Heart right ventricle (tissue), 16 donors: Measurements from ENCODE around the gene FGF14. TPM values are rescaled to one million over a fixed set of nuclear protein-coding genes. Genes with fewer than 3 reads are reported as not detected.

ENCODE experiments used
- ATAC-seq, 8 donors: fragments of 200-7000 bp; cut with Tn5 transposase; one replicate each; pipeline ENCODE4 v1.9.1; 2020; ENCODE audit warnings: mild to moderate bottlenecking in 8 of 8, moderate library complexity in 8 of 8, moderate number of reproducible peaks in 1 of 8
- DNase-seq, 2 donors: peaks; one replicate each; pipeline ENCODE4 v3.0.0-alpha.2; 2020
- H3K27ac ChIP-seq, 10 donors: fragments of 200-600 bp; sonication (generic) in 2 of 10; one replicate each; pipeline versions ENCODE4 v1.5.0 to v1.8.0; 2020 to 2022; ENCODE audit warnings: mild to moderate bottlenecking in 3 of 10
- H3K27me3 ChIP-seq, 7 donors: fragments of 200-600 bp; one replicate each; pipeline ENCODE4 v1.8.0; 2021 to 2022; ENCODE audit warnings: mild to moderate bottlenecking in 2 of 7
- H3K36me3 ChIP-seq, 9 donors: fragments of 200-600 bp; sonication (generic) in 1 of 9; one replicate each; pipeline versions ENCODE4 v1.5.0 to v1.8.0; 2020 to 2022; ENCODE audit warnings: mild to moderate bottlenecking in 2 of 9
- H3K4me1 ChIP-seq, 9 donors: fragments of 200-600 bp; sonication (generic) in 1 of 9; one replicate each; pipeline versions ENCODE4 v1.5.0 to v1.8.0; 2020 to 2022; ENCODE audit warnings: mild to moderate bottlenecking in 4 of 9
- H3K4me3 ChIP-seq, 10 donors: fragments of 200-600 bp; sonication (generic) in 2 of 10; one replicate each; pipeline versions ENCODE4 v1.5.0 to v1.8.0; 2020 to 2022; ENCODE audit warnings: mild to moderate bottlenecking in 7 of 10, moderate library complexity in 2 of 10
- H3K9me3 ChIP-seq, 11 donors: fragments of 200-600 bp in 10 of 11; sonication (generic) in 2 of 11; one replicate each; pipeline versions ENCODE4 v1.5.0 to v1.8.0; 2013 to 2022; ENCODE audit warnings: mild to moderate bottlenecking in 2 of 11, control low read depth in 1 of 11, moderate library complexity in 1 of 11
- WGBS, 2 donors: extraction: QIAGEN DNeasy Blood & Tissue Kit; methylation state at CpG; one replicate each; pipeline ENCODE4 v1.1.7; 2013; ENCODE audit warnings: inconsistent platforms in 1 of 2; 5-methylcytosine and 5-hydroxymethylcytosine counted together
- intact Hi-C, 10 donors: fragments of 100-400 bp; cut with DNase I; formaldehyde crosslinking; loops; one replicate each; pipeline versions ENCODE4 v1.11.1 to v1.14.2; 2022
- polyA plus RNA-seq, 2 donors: library from polyadenylated mRNA; stranded (reverse); fragments of 200-250 nt; gene quantifications; one replicate each; pipeline ENCODE4 v1.2.3, GENCODE V29; 2013
- total RNA-seq, 10 donors: library from RNA; stranded (reverse); fragmentation: NEBNext Ultra II Directional in 3 of 10; extraction: Animal tissue kit (Norgen Biotek cat#: 25700) in 3 of 10; gene quantifications; one replicate each; pipeline versions ENCODE4 v1.2.1 to v1.2.4, GENCODE V29; 2021 to 2023
- TF ChIP-seq, protein P1 (sequence below), 9 donors: fragments of 200-600 bp; sonication (generic) in 2 of 9; IDR thresholded peaks; one replicate each; pipeline versions ENCODE4 v1.5.0 to v1.8.0; 2021 to 2022; ENCODE audit warnings: antibody characterized with exemption in 9 of 9, mild to moderate bottlenecking in 5 of 9, moderate library complexity in 1 of 9
- donor health status: Arrhythmogenic right ventricular cardiomyopathy.
- donor health status: ischemic (EF 13 %, LVEDD 7.1; RV severe dilation, severe dysfunction).
- donor health status: healthy with polysubstance abuse.
- donor health status: DM: no; HTN: yes; CAD: no.
- donor health status: DM: no; HTN: no; CAD: no.
- donor health status: ischemic (EF 25% LVEDD 6.9; RV normal size, moderate dysfunction).
- donor health status: ischemic (EF 25% LVEDD 5.7; RV mildly dilated, moderate dysfunction).
- donor health status: healthy.
- donor health status: DM: yes; HTN: yes; CAD: no.
- donor health status: Ischemic cardiomyopathy.
- donor health status: ischemic (EF 35%, LVEDD 5.7; RV mildly dilated, moderate dysfunction).
- donor health status: nonischemic (EF 11% LVEDD 7.7; RV severe dilation, severe dysfunction).
- donor health status: DM: yes; HTN: yes; CAD: no.
- donor health status: PGD.
- donor health status: ischemic (EF 29% LVEDD 5.4; RV normal size, mild dysfunction).
- donor health status: nonischemic (EF 23%, LVEDD 6.1; RV moderate dilation, normal function).

FGF14 gene
- total and polyA plus RNA-seq, 12 donors = 0.20 to 7.8 (median 5.3) TPM

DNA sequence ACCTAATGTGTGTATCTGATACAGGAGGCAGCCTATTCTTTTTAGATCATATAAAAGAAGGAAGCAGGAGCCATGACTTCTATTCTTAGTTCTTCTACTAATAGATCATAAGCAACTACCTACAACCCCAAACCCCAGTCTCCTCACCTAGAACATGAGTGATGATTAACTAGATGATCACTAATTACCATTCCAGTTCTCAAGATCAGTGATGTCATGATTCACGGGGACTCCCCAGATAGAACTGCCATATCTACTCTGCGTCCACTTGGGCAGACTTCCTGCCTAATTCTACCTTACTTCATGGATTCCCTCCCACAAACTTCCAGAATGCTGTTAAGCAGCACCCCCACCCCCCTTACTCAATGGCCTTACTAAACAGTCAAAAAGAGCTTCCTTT lies 380.1 kb downstream of the FGF14 start:
- ATAC-seq = no peak
- peaks cover 0 to 22% (median 13%) of the 10 kb centered on the region in 11 donors for H3K9me3 ChIP-seq
- TF ChIP-seq, protein P1, sequence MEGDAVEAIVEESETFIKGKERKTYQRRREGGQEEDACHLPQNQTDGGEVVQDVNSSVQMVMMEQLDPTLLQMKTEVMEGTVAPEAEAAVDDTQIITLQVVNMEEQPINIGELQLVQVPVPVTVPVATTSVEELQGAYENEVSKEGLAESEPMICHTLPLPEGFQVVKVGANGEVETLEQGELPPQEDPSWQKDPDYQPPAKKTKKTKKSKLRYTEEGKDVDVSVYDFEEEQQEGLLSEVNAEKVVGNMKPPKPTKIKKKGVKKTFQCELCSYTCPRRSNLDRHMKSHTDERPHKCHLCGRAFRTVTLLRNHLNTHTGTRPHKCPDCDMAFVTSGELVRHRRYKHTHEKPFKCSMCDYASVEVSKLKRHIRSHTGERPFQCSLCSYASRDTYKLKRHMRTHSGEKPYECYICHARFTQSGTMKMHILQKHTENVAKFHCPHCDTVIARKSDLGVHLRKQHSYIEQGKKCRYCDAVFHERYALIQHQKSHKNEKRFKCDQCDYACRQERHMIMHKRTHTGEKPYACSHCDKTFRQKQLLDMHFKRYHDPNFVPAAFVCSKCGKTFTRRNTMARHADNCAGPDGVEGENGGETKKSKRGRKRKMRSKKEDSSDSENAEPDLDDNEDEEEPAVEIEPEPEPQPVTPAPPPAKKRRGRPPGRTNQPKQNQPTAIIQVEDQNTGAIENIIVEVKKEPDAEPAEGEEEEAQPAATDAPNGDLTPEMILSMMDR (IDR thresholded peaks at IDR 0.05) = no peak
- no peaks in the 10 kb centered on the region for H3K4me1 ChIP-seq
- no peaks in the 10 kb centered on the region for H3K36me3 ChIP-seq
- 75% methylated on average over 2 of the region's 2 CpGs for WGBS, 2 donors
- no peak for DNase-seq
- intact Hi-C loops = no loop called here
- H3K27ac ChIP-seq = no peak overlapping the region
- H3K4me3 ChIP-seq = no peak overlapping the region
- H3K27me3 ChIP-seq = no peaks in the 10 kb centered on the region

DNA sequence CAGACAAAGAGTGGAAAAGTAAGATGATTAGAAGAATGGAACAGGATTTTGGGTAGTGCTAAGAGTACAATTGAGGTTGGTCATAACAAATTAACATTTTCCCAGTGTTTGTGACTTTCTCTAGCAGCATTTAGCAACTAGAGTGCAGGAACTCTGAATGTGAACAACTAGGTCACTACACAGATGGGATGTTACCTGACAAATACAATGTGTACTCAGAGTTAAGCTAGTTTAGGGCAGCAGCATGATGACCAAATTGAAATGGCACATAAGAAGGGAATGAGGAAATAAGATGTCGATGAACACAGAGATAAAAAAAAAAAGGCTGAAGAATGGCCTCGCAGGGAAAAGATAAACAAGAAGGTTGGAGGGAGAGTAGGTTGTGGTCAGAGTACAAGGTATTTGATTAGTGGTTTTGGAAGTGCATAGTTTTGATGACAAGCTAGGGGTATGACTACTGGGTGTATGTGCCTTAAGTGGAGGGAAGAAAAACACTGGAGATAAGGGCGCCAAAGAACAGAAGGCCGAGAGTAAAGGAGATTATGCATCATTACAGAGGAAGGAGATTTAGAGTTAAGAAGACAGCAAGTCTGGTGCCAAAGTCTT lies 381.1 kb downstream of the FGF14 start:
- no peak for DNase-seq
- WGBS, 2 donors = 62 to 63% methylated on average over 4 of the region's 4 CpGs

DNA sequence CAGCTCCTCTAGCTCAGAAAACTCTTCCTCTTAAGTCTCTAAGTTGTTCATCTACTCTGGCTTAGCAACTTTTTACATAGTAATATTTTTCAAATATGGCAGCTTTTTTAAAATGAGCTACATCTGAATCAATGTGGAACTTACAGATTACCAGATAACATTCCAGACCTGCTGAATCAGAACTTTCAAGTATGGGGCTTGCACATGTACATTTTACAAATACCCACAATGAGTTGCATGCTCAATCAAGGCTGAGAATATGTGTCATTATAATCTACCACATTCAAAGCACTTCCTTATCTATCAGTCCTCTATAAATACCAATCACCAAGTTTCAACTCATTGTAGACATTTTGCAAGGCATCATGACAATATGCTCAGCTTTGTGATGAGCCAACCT lies 383.1 kb downstream of the FGF14 start:
- Histone ChIP-seq H3K4me3 (no peak overlapping the region), H3K9me3 (peaks cover 0 to 26% (median 13%) of the 10 kb centered on the region in 11 donors), H3K36me3 (no peaks in the 10 kb centered on the region), H3K4me1 (peaks cover 0 to 4% (median 0%) of the 10 kb centered on the region in 9 donors), H3K27ac (no peak overlapping the region), H3K27me3 (no peaks in the 10 kb centered on the region)
- intact Hi-C loops = loop anchor here in 1 of 10 donors (10.0 kb wide), 1 partner anchor 66 kb away; no protein-coding TSS in a partner anchor
- DNase-seq = no peak
- no peak for ATAC-seq
- TF ChIP-seq, protein P1 (IDR thresholded peaks at IDR 0.05) = no peak

More for the DNA sequence above, 381.1 kb downstream of the FGF14 start:
- TF ChIP-seq, protein P1 (IDR thresholded peaks at IDR 0.05) = no peak
- Histone ChIP-seq H3K4me1 (no peaks in the 10 kb centered on the region), H3K27me3 (no peaks in the 10 kb centered on the region), H3K27ac (no peak overlapping the region), H3K4me3 (no peak overlapping the region), H3K36me3 (no peaks in the 10 kb centered on the region), H3K9me3 (peaks cover 0 to 26% (median 13%) of the 10 kb centered on the region in 11 donors)
- no peak for ATAC-seq
- intact Hi-C loops = no loop called here

- intact Hi-C loops = loop anchor here in 1 of 10 donors (10.0 kb wide), 1 partner anchor 68 kb away; no protein-coding TSS in a partner anchor
- Histone ChIP-seq H3K27me3 (no peaks in the 10 kb centered on the region), H3K9me3 (peaks cover 0 to 26% (median 13%) of the 10 kb centered on the region in 11 donors), H3K4me3 (no peak overlapping the region), H3K4me1 (peaks cover 0 to 17% (median 8%) of the 10 kb centered on the region in 9 donors), H3K27ac (no peak overlapping the region), H3K36me3 (no peaks in the 10 kb centered on the region)
- no peak for ATAC-seq
- no peak for DNase-seq
- TF ChIP-seq, protein P1 (IDR thresholded peaks at IDR 0.05) = no peak
Observed at GRCh38 chr13:102017248-102017647, 384.6 kb downstream of the FGF14 start.
